Measurements from ENCODE around the gene IFNE. TPM values are rescaled to one million over a fixed set of nuclear protein-coding genes. Genes with fewer than 3 reads are reported as not detected.

IFNE gene
- total RNA-seq, 1 experiment from 2014 or later, result 0.96 TPM

GRCh38 chr9:21479152-21479702 lies 2.9 kb downstream of the IFNE start (continued):
- no peak for TF ChIP-seq ZBTB33 (IDR thresholded peaks at IDR 0.05; ENCODE audit: extremely low read depth, insufficient replicate concordance, low read length)
- no peak for TF ChIP-seq FOSL1 (IDR thresholded peaks at IDR 0.05; ENCODE audit: low read depth)
- no peak for TF ChIP-seq ZFX (IDR thresholded peaks at IDR 0.05)
- TF ChIP-seq CTCF (IDR thresholded peaks at IDR 0.05 in 2 of 3, conservative IDR thresholded peaks at IDR 0.05 in 1 of 3; ENCODE audit: borderline replicate concordance in 1 of 3, insufficient read depth in 1 of 3, low read depth in 2 of 3, low read length in 2 of 3), result no peak
- no peak for TF ChIP-seq MAX (IDR thresholded peaks at IDR 0.05)

GRCh38 chr9:21477466-21477865 lies 4.6 kb downstream of the IFNE start:
- Histone ChIP-seq H3K9me2 (ENCODE audit: insufficient read depth) (no peaks in the 10 kb centered on the region), H3K79me2 (ENCODE audit: insufficient read depth, low read length) (no peaks in the 10 kb centered on the region), H3K9me3 (ENCODE audit: control insufficient read depth in 1 of 2, insufficient read depth in 1 of 2, low read depth in 1 of 2, low read length in 2 of 2) (no peaks in the 10 kb centered on the region), H3K4me1 (ENCODE audit: control insufficient read depth in 1 of 2, insufficient read depth in 2 of 2, low read length in 2 of 2) (no peaks in the 10 kb centered on the region), H3K27me3 (ENCODE audit: insufficient read depth, low read length) (no peaks in the 10 kb centered on the region), H3K4me2 (ENCODE audit: low read length) (no peak overlapping the region), H2AFZ (ENCODE audit: low read depth, low read length, poor library complexity, severe bottlenecking) (no peak overlapping the region), H4K20me1 (ENCODE audit: insufficient read depth) (no peaks in the 10 kb centered on the region), H3K36me3 (ENCODE audit: control insufficient read depth in 1 of 2, insufficient read depth in 2 of 2, low read length in 2 of 2) (no peaks in the 10 kb centered on the region), H3K4me3 (replicated peaks in 1 of 2; ENCODE audit: low read depth in 1 of 2, low read length in 2 of 2) (no peak overlapping the region), H3K27ac (ENCODE audit: low read depth, low read length) (no peak overlapping the region), H3K9ac (ENCODE audit: low read length) (no peak overlapping the region)
- no TSS peak for BruUV-seq (replicated peaks)
- ATAC-seq (no peak), DNase-seq (ENCODE audit: low read depth, low spot score) (no peak)
- intact Hi-C loops (cut with micrococcal nuclease), result no loop called here
- ChIA-PET POLR2A (no interaction called here), RAD21 (ENCODE audit: low non-redundant PET in 1 of 2, low total read pairs in 2 of 2, uncharacterized antibody in 2 of 2, unreplicated experiment in 2 of 2) (no interaction called here), CTCF (interaction anchor here (1.0 kb wide), 1 partner anchor 12 kb away, joined by 3 read pairs; no protein-coding TSS in a partner anchor)
- TF ChIP-seq EGR1 (IDR thresholded peaks at IDR 0.05; ENCODE audit: low read depth), result no peak
- TF ChIP-seq POLR2AphosphoS5 (IDR thresholded peaks at IDR 0.05; ENCODE audit: low read depth, low read length), result no peak
- no peak for TF ChIP-seq YY1 (IDR thresholded peaks at IDR 0.05; ENCODE audit: extremely low read depth, insufficient replicate concordance, low read depth, low read length)
- TF ChIP-seq SRF (IDR thresholded peaks at IDR 0.05; ENCODE audit: low read depth), result no peak
- no peak for TF ChIP-seq ZBTB33 (IDR thresholded peaks at IDR 0.05; ENCODE audit: extremely low read depth, insufficient replicate concordance, low read length)
- no peak for TF ChIP-seq JUND (IDR thresholded peaks at IDR 0.05)
- TF ChIP-seq SP1 (IDR thresholded peaks at IDR 0.05; ENCODE audit: low read depth), result no peak
- no peak for TF ChIP-seq SIN3A (IDR thresholded peaks at IDR 0.05; ENCODE audit: low read depth)
- TF ChIP-seq EZH2phosphoT487 (IDR thresholded peaks at IDR 0.05; ENCODE audit: borderline replicate concordance), result no peak
- no peak for TF ChIP-seq MAX (IDR thresholded peaks at IDR 0.05)

Measured in HCT116 (cell line).